GM13977 (cell line): ENCODE results near the gene FAM131B.
A peak's percentile ranks its signal among the peaks of the same experiment; 100 is the strongest.

Experiments
- DNase-seq: peaks from one replicate; pipeline ENCODE4 v3.0.0; 2012; ENCODE audit warnings: low spot score
- in situ Hi-C: fragments of 300-500 bp; cut with MboI; formaldehyde crosslinking; loops from one replicate; pipeline ENCODE4 v1.12.0; 2022; ENCODE audit warnings: low sequenced_read_pairs, low pct_unique_long_range_greater_than_20kb, mixed read lengths, inconsistent platforms; ENCODE audit not compliant: unreplicated experiment
- TF ChIP-seq, protein P1 (sequence below): IDR thresholded peaks from 2 replicates; pipeline ENCODE4 v1.5.1; 2012; ENCODE audit warnings: mild to moderate bottlenecking, control low read depth; ENCODE audit not compliant: insufficient read depth; ENCODE audit errors: extremely low read depth, missing control alignments

Gene FAM131B

DNA sequence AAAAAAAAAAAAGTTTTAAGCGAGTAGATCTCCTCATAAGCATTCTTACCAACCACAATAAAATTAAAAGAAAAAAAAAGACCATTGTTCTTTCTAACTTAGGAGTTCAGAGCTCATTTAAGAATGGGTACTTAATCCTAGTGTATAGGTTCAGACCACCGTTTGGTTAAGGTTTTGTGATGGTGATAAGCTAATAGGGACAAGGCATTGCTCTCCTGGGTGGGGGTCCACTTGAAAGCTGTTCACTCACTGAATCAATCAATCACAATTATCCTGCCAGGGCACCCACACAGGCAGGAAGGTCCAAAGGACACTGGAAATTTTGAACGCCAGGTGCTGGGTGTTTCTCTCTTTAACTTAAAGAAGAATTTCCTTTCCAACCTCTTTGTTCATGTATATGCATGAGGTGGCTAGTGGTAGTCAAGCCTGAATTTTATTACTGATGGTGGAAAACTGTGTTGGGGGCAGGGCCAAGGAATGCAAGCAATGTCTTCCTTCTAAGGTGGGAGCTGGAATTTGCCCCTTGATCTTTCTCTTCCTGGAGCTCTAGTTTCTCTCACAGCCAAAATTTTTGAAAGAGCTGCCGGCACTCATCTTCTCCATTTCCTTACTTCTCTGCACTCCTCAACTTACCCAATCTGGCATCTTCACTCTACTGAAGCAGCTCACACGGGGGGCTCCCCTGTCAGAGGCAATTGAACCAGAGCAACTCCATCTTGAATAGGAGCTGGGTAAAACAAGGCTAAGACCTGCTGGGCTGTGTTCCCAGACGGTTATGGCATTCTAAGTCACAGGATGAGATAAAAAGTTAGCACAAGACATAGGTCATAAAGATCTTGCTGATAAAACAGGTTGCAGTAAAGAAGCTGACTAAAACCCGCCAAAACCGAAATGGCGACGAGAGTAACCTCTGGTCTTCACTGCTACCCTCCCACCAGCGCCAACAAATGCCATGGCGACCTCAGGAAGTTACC, 7.5 kb upstream of the FAM131B start:
- in situ Hi-C loops, result no loop called here
- TF ChIP-seq, protein P1, sequence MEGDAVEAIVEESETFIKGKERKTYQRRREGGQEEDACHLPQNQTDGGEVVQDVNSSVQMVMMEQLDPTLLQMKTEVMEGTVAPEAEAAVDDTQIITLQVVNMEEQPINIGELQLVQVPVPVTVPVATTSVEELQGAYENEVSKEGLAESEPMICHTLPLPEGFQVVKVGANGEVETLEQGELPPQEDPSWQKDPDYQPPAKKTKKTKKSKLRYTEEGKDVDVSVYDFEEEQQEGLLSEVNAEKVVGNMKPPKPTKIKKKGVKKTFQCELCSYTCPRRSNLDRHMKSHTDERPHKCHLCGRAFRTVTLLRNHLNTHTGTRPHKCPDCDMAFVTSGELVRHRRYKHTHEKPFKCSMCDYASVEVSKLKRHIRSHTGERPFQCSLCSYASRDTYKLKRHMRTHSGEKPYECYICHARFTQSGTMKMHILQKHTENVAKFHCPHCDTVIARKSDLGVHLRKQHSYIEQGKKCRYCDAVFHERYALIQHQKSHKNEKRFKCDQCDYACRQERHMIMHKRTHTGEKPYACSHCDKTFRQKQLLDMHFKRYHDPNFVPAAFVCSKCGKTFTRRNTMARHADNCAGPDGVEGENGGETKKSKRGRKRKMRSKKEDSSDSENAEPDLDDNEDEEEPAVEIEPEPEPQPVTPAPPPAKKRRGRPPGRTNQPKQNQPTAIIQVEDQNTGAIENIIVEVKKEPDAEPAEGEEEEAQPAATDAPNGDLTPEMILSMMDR, result no peak
- no peak for DNase-seq

- DNase-seq, result no peak
- TF ChIP-seq, protein P1, result no peak
- in situ Hi-C loops, result no loop called here
Observed at GRCh38 chr7:143368387-143368786, 5.9 kb upstream of the FAM131B start.

DNA sequence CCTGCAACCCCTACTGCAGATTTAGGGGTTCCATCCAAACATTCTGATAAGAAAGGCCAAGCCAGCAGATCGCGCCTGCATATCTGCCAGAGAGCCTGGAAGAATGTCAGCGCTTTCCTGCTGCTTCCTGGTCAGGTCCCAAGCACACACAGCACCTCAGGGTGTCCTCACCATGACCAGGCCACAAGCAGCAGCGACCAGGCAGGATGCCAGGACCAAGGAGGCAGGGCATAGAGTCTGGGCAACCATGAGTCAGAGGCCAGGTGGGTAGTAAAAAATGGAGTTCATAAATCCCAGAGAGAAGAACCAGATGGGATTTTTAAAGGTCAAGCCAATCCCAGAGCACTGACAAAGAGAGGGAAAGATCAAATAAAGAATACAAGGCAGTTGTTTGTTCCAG, 5.5 kb upstream of the FAM131B start:
- TF ChIP-seq, protein P1, result no peak
- in situ Hi-C loops, result no loop called here
- DNase-seq, result no peak

GRCh38 chr7:143363016-143363937, 764 bp upstream of the FAM131B start:
- in situ Hi-C loops, result no loop called here
- no peak for DNase-seq
- TF ChIP-seq, protein P1, result no peak

- DNase-seq, result peak; percentile 60
- in situ Hi-C loops, result no loop called here
- TF ChIP-seq, protein P1, result no peak
Observed at GRCh38 chr7:143361552-143362130, 872 bp downstream of the FAM131B start.
